Stimulated activated naive CD4-positive, alpha-beta T cell treated with Interleukin-2 at 50 U/mL for 16 hours (primary cell): ENCODE data around the gene ENO2.

ENCODE experiments used
- DNase-seq: peaks from one replicate; lab custom pipeline; 2025; lab: John Stamatoyannopoulos, UW

ENO2 gene

DNA sequence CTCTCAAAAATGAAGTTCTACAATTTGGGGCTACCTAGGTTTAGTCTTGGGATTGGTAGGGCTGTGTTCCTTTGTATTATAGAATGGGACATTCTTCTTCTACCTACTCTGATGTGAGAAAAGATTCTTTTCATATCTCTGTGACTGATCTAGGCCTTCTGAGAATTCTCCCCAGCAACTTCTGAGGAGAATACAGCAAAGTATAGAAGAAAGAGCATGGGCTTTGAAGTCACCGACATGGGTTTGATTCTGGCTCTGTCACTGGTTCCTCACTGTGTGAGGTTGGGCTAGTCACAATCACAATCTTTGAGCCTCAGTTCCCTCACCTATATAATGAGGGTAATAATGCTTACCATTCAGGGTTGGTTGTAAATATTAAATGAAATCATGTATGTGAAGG lies 18.4 kb downstream of the ENO2 start:
- no peak for DNase-seq

GRCh38 chr12:6934110-6934509 lies 19.7 kb downstream of the ENO2 start:
- no peak for DNase-seq

DNA sequence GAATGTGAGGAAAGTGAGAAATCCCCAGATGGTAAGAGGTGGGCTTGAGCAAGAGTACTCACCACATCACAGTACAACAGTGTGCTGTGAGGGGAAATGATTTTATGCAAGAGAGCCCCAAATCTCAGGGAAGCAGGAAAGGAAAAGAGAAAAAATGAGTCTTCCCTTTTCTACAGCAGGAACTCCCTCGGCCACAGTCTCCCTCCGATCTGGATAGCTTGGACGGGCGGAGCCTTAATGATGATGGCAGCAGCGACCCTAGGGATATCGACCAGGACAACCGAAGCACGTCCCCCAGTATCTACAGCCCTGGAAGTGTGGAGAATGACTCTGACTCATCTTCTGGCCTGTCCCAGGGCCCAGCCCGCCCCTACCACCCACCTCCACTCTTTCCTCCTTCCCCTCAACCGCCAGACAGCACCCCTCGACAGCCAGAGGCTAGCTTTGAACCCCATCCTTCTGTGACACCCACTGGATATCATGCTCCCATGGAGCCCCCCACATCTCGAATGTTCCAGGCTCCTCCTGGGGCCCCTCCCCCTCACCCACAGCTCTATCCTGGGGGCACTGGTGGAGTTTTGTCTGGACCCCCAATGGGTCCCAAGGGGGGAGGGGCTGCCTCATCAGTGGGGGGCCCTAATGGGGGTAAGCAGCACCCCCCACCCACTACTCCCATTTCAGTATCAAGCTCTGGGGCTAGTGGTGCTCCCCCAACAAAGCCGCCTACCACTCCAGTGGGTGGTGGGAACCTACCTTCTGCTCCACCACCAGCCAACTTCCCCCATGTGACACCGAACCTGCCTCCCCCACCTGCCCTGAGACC lies 21.2 kb downstream of the ENO2 start:
- DNase-seq, result no peak

DNA sequence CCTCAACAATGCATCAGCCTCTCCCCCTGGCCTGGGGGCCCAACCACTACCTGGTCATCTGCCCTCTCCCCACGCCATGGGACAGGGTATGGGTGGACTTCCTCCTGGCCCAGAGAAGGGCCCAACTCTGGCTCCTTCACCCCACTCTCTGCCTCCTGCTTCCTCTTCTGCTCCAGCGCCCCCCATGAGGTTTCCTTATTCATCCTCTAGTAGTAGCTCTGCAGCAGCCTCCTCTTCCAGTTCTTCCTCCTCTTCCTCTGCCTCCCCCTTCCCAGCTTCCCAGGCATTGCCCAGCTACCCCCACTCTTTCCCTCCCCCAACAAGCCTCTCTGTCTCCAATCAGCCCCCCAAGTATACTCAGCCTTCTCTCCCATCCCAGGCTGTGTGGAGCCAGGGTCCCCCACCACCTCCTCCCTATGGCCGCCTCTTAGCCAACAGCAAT lies 21.8 kb downstream of the ENO2 start:
- no peak for DNase-seq

- peak; percentile 63 for DNase-seq
These were observed 22.5 kb downstream of the ENO2 start for GRCh38 chr12:6936636-6937480.

- DNase-seq, result peak; percentile 90
These were observed 23.3 kb downstream of the ENO2 start for GRCh38 chr12:6937481-6938352.

- DNase-seq, result no peak
These were observed 24.2 kb downstream of the ENO2 start for GRCh38 chr12:6938353-6939190.

- DNase-seq, result no peak
These were observed 24.8 kb downstream of the ENO2 start for GRCh38 chr12:6939191-6939540.

DNA sequence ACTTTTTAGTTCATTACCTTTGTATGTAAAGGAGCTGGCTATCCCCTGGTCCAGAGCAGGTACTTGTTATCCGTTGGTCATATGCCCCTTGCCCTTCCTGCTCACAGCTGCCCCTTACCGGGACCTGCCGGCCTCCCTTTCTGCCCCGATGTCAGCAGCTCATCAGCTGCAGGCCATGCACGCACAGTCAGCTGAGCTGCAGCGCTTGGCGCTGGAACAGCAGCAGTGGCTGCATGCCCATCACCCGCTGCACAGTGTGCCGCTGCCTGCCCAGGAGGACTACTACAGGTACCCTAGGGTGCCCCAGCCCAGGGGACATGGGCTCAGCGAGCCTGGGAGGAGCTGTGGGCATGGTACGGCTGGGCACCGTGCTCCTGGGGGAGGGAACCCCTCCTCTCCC lies 26.9 kb downstream of the ENO2 start:
- DNase-seq, result no peak

DNA sequence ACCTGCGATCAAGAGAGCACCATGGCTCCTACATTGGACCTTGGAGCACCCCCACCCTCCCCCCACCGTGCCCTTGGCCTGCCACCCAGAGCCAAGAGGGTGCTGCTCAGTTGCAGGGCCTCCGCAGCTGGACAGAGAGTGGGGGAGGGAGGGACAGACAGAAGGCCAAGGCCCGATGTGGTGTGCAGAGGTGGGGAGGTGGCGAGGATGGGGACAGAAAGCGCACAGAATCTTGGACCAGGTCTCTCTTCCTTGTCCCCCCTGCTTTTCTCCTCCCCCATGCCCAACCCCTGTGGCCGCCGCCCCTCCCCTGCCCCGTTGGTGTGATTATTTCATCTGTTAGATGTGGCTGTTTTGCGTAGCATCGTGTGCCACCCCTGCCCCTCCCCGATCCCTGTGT lies 27.4 kb downstream of the ENO2 start:
- no peak for DNase-seq

DNA sequence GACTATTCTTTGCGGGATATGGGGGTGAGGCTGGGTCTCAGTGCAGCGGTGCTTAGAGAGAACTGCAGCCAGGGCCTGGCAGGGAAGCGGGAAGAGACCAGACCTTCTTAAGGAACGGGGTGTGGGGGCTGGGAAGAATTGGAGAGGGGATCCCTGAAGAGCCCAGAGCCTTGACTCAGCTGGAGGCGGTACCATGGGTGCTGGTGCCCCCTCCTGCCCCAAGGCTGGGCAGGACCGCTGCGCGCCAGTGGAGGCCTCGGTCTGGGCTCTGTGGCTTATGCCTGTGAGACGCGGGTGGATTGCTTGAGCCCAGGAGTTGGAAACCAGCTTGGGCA lies 27.9 kb downstream of the ENO2 start:
- DNase-seq, result no peak

DNA sequence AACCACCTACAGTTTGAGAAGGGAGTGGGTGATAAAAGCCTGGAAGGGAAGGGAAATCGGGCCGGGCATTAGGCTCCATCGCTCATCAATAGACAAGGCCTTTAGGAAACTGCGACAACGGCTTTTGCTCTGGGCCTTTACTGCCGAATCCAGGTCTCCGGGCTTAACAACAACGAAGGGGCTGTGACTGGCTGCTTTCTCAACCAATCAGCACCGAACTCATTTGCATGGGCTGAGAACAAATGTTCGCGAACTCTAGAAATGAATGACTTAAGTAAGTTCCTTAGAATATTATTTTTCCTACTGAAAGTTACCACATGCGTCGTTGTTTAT lies 29.0 kb downstream of the ENO2 start:
- DNase-seq, result peak; percentile 75

GRCh38 chr12:6943722-6944380 lies 29.5 kb downstream of the ENO2 start, which contains the start of the genes C12orf57 and RNU7-1:
Gene C12orf57, plus strand, starts transcription at chr12:6944022. Its CDS starts 100 bp downstream, at chr12:6944122.
Gene RNU7-1, plus strand, starts transcription at chr12:6943816.
- DNase-seq, result peak; percentile 75

DNA sequence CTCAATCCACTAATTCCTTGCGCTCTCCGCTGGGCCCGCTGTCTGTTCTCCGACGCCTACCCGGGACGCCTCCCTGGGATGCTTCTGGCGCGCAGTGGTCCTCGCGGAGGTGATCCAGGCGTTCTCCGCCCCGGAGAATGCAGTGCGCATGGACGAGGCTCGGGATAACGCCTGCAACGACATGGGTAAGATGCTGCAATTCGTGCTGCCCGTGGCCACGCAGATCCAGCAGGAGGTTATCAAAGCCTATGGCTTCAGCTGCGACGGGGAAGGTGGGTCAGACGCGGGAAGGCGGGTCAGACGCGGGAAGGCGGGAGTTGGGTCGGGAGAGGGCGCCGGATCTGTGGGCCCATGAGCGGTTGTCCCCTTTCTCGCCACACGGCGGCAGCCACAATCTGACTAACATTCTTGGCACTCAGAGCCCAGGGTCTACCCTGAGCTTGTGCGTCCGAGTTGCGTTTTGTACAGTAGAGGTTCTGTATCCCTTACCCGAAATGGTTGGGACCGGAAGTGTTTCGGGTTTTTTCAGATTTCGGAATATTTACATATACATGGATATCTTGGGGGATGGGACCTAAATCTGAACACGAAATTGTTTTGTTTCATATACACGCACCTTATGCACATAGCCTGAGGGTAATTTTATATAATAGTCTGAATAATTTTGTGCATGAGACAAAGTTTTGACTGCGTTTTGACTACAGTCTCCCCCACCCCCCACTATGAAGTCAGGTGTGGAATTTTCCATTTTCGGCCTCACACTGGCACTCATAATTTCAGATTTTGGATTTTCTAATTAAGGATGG lies 30.2 kb downstream of the ENO2 start:
- DNase-seq, result peak; percentile 85

- DNase-seq, result no peak
These were observed 31.2 kb downstream of the ENO2 start for GRCh38 chr12:6945613-6946012.

- DNase-seq, result peak; percentile 51
These were observed 31.9 kb downstream of the ENO2 start for GRCh38 chr12:6946033-6946919.

DNA sequence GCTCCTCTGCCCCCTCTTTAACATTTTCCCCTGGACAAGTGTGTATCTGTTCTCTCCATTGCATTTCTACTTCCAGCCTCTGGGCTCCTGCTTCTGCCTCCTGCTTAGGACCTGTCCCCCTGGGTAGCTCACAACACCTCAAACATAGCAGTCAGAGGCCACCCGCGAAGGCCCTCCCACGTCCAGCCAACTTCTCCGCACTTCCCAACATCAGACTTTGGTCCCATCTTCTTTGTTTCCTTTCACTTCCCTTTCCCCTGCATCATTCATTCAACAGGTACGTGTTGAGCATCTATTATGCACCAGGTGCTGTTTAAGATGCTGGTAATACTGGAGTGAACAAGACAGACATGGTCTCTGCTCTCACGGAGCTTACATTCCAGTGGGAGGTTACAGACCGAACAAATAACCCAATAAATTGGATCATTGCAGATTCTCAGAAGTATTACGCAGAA lies 32.6 kb downstream of the ENO2 start:
- DNase-seq, result no peak

DNA sequence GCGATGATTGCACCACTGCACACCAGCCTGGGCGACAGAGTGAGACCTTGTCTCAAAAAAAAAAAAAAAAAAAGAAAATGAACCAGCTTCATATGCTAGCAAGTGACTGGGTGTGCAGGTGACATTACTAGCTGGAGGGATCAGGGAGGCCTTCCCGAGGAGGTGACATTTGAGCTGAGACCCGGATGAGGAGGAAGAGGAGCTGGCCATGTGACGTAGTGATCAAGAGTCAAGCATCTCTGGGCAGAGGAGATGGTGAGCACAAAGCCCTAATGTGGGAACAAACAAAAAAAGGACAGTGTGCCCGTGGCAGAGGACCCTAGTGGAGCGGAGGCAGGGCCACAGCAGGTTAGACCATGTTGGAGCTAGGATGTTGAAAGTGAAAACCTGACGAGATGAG lies 33.2 kb downstream of the ENO2 start:
- DNase-seq, result no peak
